ENCODE measurements around the gene PIK3R6. TPM values are rescaled to one million over a fixed set of nuclear protein-coding genes. Genes with fewer than 3 reads are reported as not detected.

Gene PIK3R6
- total RNA-seq, 1 donor from 2014 or later = 2.5 TPM

DNA sequence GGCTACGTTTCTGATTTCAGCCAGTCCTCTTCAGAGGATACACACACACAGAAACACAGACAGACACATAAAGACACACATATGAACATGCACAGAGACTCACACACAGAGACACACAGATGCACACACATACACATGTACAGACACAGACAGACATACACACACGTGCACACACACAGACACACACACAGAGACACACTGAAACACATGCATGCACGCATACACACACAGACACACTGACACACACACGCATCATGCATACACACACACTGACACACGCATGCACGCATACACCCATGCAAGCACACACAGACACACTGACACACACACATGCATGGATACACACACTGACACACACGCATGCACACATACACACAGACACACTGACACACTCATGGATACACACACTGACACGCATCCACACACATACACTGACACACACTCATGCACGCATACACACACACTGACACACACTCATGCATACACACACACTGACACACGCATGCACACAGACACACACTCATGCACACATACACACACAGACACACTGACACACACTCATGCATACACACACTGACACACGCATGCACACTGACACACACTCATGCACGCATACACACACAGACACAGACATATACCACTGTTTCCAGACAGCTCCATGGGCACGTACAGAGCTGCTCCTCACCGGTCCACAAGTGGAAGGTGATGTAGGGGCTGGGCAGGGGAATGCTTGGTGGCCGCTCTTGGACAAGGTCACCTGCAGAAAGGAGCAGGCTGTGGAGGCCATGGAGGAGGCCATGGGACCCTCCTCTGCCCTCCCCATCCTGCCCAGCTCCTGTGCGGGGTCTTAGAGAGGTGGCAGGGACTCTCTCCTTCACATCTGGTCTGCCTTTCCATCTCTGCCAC is 38.2 kb downstream of the PIK3R6 start:
- intact Hi-C loops (cut with DNase I) = no loop called here
- DNase-seq = no peak
- ATAC-seq = no peak
- H3K9me3 ChIP-seq = peaks cover 3% of the 10 kb centered on the region
- H3K27ac ChIP-seq = no peak overlapping the region
- H3K4me3 ChIP-seq = no peak overlapping the region
- H3K4me1 ChIP-seq = no peaks in the 10 kb centered on the region
- H3K27me3 ChIP-seq (ENCODE audit: low read depth) = peaks cover 20% of the 10 kb centered on the region
- H3K36me3 ChIP-seq = no peaks in the 10 kb centered on the region
- TF ChIP-seq, protein P1, sequence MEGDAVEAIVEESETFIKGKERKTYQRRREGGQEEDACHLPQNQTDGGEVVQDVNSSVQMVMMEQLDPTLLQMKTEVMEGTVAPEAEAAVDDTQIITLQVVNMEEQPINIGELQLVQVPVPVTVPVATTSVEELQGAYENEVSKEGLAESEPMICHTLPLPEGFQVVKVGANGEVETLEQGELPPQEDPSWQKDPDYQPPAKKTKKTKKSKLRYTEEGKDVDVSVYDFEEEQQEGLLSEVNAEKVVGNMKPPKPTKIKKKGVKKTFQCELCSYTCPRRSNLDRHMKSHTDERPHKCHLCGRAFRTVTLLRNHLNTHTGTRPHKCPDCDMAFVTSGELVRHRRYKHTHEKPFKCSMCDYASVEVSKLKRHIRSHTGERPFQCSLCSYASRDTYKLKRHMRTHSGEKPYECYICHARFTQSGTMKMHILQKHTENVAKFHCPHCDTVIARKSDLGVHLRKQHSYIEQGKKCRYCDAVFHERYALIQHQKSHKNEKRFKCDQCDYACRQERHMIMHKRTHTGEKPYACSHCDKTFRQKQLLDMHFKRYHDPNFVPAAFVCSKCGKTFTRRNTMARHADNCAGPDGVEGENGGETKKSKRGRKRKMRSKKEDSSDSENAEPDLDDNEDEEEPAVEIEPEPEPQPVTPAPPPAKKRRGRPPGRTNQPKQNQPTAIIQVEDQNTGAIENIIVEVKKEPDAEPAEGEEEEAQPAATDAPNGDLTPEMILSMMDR (IDR thresholded peaks at IDR 0.05) = no peak

DNA sequence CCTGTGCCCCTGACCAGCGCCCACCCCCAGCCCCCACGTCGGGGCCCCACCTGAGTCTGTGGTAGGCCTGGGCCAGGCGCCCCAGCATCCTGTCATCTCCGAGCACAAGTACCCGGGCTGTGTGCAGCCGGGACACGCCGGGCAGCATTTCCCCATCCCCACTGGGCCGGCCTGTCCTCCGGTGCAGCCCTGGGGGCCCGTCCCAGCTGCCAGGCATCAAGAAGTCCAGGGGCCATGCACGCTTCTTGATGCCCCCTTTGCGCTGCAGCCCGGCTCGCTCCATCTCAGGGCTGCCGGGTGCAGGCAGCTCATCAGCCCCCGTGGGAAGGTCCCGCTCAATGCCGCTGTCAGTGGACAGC is 39.0 kb downstream of the PIK3R6 start:
- TF ChIP-seq, protein P1 (IDR thresholded peaks at IDR 0.05) = no peak
- no peaks in the 10 kb centered on the region for H3K4me1 ChIP-seq
- intact Hi-C loops (cut with DNase I) = no loop called here
- peaks cover 25% of the 10 kb centered on the region for H3K27me3 ChIP-seq (ENCODE audit: low read depth)
- H3K9me3 ChIP-seq = peaks cover 3% of the 10 kb centered on the region
- H3K27ac ChIP-seq = no peak overlapping the region
- DNase-seq (no peak), ATAC-seq (peak in 1 of 2 donors; percentile 8)
- H3K4me3 ChIP-seq = no peak overlapping the region
- H3K36me3 ChIP-seq = no peaks in the 10 kb centered on the region

DNA sequence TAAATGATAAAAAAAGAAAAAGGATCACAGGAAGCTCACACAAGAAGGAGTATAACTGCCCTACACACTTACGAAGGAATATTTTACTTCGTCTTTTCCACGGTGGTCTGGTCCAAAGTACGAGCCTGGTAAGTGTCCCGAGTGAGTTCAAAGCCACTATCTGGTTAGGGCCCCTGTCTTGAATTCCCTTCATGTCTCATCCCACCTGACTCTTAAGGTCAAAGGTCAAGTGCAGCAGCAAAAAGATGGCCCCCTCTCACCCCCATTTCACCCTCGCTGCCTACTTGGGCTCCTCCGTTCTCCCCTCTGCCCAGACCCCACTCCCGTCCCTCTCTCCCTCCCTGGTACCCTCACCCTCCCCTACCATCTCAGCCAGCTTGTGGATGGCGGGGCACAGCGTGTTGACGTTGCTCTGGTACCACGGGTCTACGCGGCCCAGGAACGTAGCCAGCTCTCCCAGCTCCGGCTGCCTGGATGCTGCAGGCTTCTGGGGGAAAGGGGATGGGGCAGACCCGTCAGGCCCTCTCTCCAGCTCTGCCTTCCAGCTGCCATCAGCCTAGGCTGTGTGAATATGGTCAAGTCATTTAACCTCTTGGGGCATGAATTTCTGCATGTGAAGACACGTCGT is 40.6 kb downstream of the PIK3R6 start:
- ATAC-seq = no peak
- H3K4me3 ChIP-seq = no peak overlapping the region
- intact Hi-C loops (cut with DNase I) = no loop called here
- H3K4me1 ChIP-seq = no peaks in the 10 kb centered on the region
- no peak for DNase-seq
- H3K27me3 ChIP-seq (ENCODE audit: low read depth) = peaks cover 17% of the 10 kb centered on the region
- TF ChIP-seq, protein P1 (IDR thresholded peaks at IDR 0.05) = no peak
- H3K27ac ChIP-seq = no peak overlapping the region
- peaks cover 3% of the 10 kb centered on the region for H3K9me3 ChIP-seq
- no peaks in the 10 kb centered on the region for H3K36me3 ChIP-seq

GRCh38 chr17:8825802-8826201 is 41.7 kb downstream of the PIK3R6 start:
- intact Hi-C loops (cut with DNase I) = no loop called here

DNA sequence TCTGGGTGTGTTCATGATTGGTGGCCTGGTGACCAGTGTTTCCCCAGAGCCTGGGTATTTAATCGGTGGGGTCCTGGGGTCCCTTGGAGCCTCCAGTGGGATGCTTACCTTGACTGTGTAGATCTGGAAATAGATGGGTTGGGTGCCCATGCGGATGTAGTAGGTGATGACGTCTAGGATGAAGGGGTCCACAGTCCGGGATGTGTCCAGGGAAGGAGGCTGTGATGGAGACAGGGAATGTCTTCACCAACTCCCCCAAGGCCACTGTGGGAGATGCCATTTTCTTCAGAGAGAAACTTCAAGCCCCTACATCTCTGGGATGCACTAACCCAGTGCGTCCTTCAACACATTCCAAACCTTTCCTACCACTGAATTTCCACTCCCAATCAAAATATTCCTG is 44.2 kb downstream of the PIK3R6 start:
- no peak for DNase-seq
- Histone ChIP-seq H3K36me3 (no peaks in the 10 kb centered on the region), H3K4me3 (no peak overlapping the region), H3K27ac (no peak overlapping the region), H3K27me3 (ENCODE audit: low read depth) (peaks cover 15% of the 10 kb centered on the region), H3K9me3 (peaks cover 3% of the 10 kb centered on the region), H3K4me1 (no peaks in the 10 kb centered on the region)
- no peak for ATAC-seq
- intact Hi-C loops (cut with DNase I) = no loop called here
- TF ChIP-seq, protein P1 (IDR thresholded peaks at IDR 0.05) = no peak

More at GRCh38 chr17:8825802-8826201, 41.7 kb downstream of the PIK3R6 start:
- H3K27ac ChIP-seq = no peak overlapping the region
- peaks cover 22% of the 10 kb centered on the region for H3K27me3 ChIP-seq (ENCODE audit: low read depth)
- H3K36me3 ChIP-seq = no peaks in the 10 kb centered on the region
- H3K4me3 ChIP-seq = no peak overlapping the region
- no peak for ATAC-seq
- no peaks in the 10 kb centered on the region for H3K4me1 ChIP-seq
- peaks cover 3% of the 10 kb centered on the region for H3K9me3 ChIP-seq
- DNase-seq = no peak
- TF ChIP-seq, protein P1 (IDR thresholded peaks at IDR 0.05) = no peak

Measured in lower lobe of right lung (tissue), 2 donors.